ENCODE measurements around the gene GPR55. TPM values are rescaled to one million over a fixed set of nuclear protein-coding genes. Genes with fewer than 3 reads are reported as not detected.

Gene GPR55
- total and polyA plus RNA-seq, 11 donors: 0.03 to 0.36 (median 0.11) TPM; not detected in 6

DNA sequence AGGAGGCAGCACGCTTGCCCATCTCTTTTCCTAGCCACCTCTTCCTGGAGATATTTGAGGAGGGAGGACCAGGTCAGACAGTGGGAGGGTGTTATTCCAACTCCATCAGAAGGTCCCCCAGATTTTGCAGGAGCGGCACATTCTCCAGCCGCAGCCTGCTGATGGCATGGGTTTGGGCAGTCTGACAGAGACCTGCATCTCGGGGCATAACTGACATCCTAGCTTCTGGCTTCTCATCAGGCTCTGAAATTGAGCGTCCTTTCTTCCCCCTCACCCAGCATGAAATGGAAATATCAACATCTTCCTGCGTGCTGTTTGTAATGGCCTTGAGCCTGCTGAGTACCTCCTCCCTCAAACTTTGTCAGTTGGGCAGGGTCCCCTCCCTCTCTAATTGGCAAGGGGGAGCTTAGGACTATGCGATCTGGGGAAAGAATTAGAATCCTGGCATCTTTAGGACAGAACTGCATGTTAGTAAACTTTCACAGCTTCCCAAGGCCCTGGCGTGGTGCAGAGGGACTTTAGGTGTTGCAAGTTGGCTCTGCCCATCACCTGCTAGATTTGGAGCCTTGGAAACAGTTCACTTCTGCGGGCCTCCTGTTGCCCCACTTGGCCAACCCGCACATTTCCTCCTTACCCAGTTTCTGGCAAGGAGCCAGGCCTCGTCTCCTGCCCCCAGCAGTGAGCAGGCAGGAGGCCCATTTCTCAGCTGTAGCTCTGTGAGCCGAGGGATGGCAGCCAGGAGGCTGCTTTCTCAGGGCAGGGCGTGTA lies 58.1 kb downstream of the GPR55 start:
- Histone ChIP-seq H3K4me3 (peak overlapping the region in 1 of 12 donors; percentile 73), H3K4me1 (peaks cover 0 to 65% (median 22%) of the 10 kb centered on the region in 12 donors), H3K27ac (peak overlapping the region in 1 of 12 donors; percentile 73), H3K36me3 (no peaks in the 10 kb centered on the region), H3K9me3 (no peaks in the 10 kb centered on the region), H3K27me3 (peaks cover 0 to 25% (median 16%) of the 10 kb centered on the region in 9 donors)
- 51 to 67% (median 52%) methylated on average over 12 to 13 of the region's 13 CpGs for WGBS, 4 donors
- DNase-seq: no peak
- TF ChIP-seq POLR2A (IDR thresholded peaks at IDR 0.05): no peak
- TF ChIP-seq, protein P1, sequence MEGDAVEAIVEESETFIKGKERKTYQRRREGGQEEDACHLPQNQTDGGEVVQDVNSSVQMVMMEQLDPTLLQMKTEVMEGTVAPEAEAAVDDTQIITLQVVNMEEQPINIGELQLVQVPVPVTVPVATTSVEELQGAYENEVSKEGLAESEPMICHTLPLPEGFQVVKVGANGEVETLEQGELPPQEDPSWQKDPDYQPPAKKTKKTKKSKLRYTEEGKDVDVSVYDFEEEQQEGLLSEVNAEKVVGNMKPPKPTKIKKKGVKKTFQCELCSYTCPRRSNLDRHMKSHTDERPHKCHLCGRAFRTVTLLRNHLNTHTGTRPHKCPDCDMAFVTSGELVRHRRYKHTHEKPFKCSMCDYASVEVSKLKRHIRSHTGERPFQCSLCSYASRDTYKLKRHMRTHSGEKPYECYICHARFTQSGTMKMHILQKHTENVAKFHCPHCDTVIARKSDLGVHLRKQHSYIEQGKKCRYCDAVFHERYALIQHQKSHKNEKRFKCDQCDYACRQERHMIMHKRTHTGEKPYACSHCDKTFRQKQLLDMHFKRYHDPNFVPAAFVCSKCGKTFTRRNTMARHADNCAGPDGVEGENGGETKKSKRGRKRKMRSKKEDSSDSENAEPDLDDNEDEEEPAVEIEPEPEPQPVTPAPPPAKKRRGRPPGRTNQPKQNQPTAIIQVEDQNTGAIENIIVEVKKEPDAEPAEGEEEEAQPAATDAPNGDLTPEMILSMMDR (IDR thresholded peaks at IDR 0.05): no peak
- ATAC-seq: no peak
- intact Hi-C loops (cut with DNase I): loop anchor here in 1 of 10 donors (5.0 kb wide), 1 partner anchor 45 kb away; no protein-coding TSS in a partner anchor

DNA sequence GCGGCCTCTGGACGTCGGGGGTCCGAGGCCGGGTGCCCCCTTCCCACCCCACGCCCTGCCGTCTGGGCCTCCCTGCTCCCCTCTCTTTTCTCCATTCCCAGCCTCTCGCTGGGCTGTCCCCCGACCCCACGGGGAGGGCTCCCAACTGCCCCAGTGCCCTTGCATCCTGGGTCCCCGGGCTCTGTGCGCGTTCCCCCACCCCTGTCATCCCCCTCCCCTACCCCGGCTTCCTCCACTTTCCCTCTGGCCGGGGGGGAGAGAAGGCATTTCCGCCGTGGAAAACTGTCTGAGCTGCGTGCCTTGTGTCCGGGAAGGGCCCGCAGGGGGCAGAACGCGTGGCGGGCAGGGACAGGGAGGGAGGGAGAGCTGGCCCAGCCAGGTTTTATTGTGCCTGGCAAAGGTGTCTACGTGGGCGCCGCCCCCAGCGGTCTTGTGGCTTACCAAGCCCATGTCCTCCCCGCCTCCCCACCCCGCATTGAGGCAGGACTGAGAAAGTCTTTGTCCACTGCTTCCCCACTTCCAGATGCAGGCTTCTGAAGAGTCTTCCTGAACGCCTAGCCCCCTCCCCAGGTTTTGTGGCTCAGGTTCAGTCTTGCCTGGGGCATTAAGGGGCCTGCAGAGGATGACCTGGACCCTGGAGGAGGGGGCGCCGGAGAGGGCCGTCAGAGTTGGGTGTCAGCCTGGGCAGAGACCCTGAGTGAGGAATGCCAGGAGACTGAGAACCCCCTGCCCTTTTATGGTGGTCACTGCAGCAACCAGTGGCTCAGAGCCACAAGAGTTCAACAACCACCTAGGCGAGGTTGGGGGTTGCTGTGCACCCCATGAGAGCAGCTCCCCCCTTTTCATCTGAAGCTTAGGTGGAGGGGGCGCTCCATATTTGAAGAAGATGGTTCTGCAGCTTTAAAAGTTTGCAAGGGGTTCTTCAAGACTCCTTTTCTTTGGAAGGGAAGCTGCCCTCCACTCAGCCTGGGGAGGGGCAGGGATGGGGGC lies 59.0 kb downstream of the GPR55 start:
- Histone ChIP-seq H3K27me3 (peaks cover 0 to 30% (median 16%) of the 10 kb centered on the region in 9 donors), H3K4me3 (peak overlapping the region in 11 of 12 donors; percentile 48 to 93 (median 76)), H3K27ac (peak overlapping the region in 2 of 12 donors; percentile 24 to 73), H3K36me3 (no peaks in the 10 kb centered on the region), H3K4me1 (peaks cover 0 to 57% (median 18%) of the 10 kb centered on the region in 12 donors), H3K9me3 (no peaks in the 10 kb centered on the region)
- WGBS, 4 donors: 25 to 35% (median 29%) methylated on average over 19 to 35 of the region's 35 CpGs
- TF ChIP-seq, protein P1 (IDR thresholded peaks at IDR 0.05): peak in 3 of 12 donors; percentile 4 to 27 (median 12)
- TF ChIP-seq POLR2A (IDR thresholded peaks at IDR 0.05): no peak
- intact Hi-C loops (cut with DNase I): loop anchor here in 1 of 10 donors (5.0 kb wide), 1 partner anchor 46 kb away; no protein-coding TSS in a partner anchor
- peak in 1 of 5 donors; percentile 34 for DNase-seq
- ATAC-seq: peak in 2 of 4 donors; percentile 5 to 8

DNA sequence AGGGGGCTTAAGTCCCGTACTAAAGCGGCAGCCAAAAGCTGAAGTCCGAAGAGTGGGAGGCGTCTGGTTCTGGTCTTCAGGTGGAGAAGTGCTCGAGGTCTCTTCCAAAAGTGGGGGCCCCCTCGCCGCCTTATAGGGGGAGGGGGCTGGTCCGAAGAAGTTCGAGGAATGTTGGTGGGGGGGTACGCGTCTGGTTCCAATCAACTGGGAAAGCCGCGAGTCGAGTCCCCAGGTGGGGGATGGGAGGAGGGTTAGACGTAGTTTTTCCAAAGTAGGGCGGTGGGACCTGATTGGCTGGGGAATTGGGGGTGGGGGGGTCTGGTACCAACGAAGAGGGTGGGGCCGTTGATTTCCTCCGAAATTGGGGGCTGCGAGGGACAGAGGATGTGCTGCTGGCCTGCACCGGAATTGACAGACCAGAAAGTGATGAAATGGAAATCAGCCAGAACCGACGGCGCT lies 59.7 kb downstream of the GPR55 start:
- peaks cover 0 to 51% (median 17%) of the 10 kb centered on the region in 12 donors for H3K4me1 ChIP-seq
- no peak for DNase-seq
- WGBS, 4 donors: 2 to 5% (median 2%) methylated on average over 23 to 24 of the region's 24 CpGs
- no peaks in the 10 kb centered on the region for H3K36me3 ChIP-seq
- peaks cover 0 to 33% (median 16%) of the 10 kb centered on the region in 9 donors for H3K27me3 ChIP-seq
- intact Hi-C loops (cut with DNase I): loop anchor here in 1 of 10 donors (5.0 kb wide), 1 partner anchor 47 kb away; no protein-coding TSS in a partner anchor
- no peaks in the 10 kb centered on the region for H3K9me3 ChIP-seq
- peak overlapping the region in 5 of 12 donors; percentile 43 to 73 (median 58) for H3K27ac ChIP-seq
- ATAC-seq: no peak
- TF ChIP-seq, protein P1 (IDR thresholded peaks at IDR 0.05): no peak
- no peak for TF ChIP-seq POLR2A (IDR thresholded peaks at IDR 0.05)
- H3K4me3 ChIP-seq: peak overlapping the region; percentile 48 to 93 (median 76)
